Neuronal stem cell (in vitro differentiated cells): ENCODE results near the gene TEX28.

Experiments
- DNase-seq: peaks from one replicate; pipeline ENCODE4 v3.0.0-alpha.2; 2013; ENCODE audit warnings: low spot score
- H2AFZ ChIP-seq: one replicate; pipeline ENCODE4 v1.6.1; 2013; ENCODE audit warnings: mild to moderate bottlenecking, low read length, inconsistent platforms
- H2AK5ac ChIP-seq: 2 replicates; pipeline ENCODE4 v1.6.1; 2013; ENCODE audit warnings: low read depth, mild to moderate bottlenecking, inconsistent platforms, low read length, moderate library complexity, mixed read lengths
- H2BK120ac ChIP-seq: 2 replicates; pipeline ENCODE4 v1.6.1; 2013; ENCODE audit warnings: low read depth, mild to moderate bottlenecking, inconsistent platforms, low read length, moderate library complexity, mixed read lengths
- H2BK12ac ChIP-seq: one replicate; pipeline ENCODE4 v1.6.1; 2013; ENCODE audit warnings: low read length, inconsistent platforms
- H2BK15ac ChIP-seq: 2 replicates; pipeline ENCODE4 v1.6.1; 2013; ENCODE audit warnings: mild to moderate bottlenecking, low read length, inconsistent platforms, mixed read lengths
- H2BK5ac ChIP-seq: one replicate; pipeline ENCODE4 v1.6.1; 2013; ENCODE audit warnings: inconsistent platforms, mild to moderate bottlenecking, low read length, moderate library complexity
- H3K14ac ChIP-seq: one replicate; pipeline ENCODE4 v1.6.1; 2013; ENCODE audit warnings: low read length, inconsistent platforms
- H3K18ac ChIP-seq: 2 replicates; pipeline ENCODE4 v1.6.1; 2013; ENCODE audit warnings: low read length, inconsistent platforms
- H3K23ac ChIP-seq: 2 replicates; pipeline ENCODE4 v1.6.1; 2013; ENCODE audit warnings: low read depth, mild to moderate bottlenecking, mixed read lengths, low read length, inconsistent platforms; ENCODE audit not compliant: poor library complexity
- H3K27ac ChIP-seq: replicated peaks from 3 replicates; pipeline ENCODE4 v1.5.1; 2013; ENCODE audit warnings: low read length, inconsistent platforms
- H3K27me3 ChIP-seq, 3 experiments: 2 replicates each; pipeline ENCODE4 v1.6.1; 2013; ENCODE audit warnings: low read length in 3 of 3, mild to moderate bottlenecking in 2 of 3, inconsistent platforms in 1 of 3, low read depth in 1 of 3, mixed read lengths in 1 of 3, moderate library complexity in 1 of 3; ENCODE audit not compliant: control insufficient read depth in 3 of 3, insufficient read depth in 3 of 3
- H3K36me3 ChIP-seq, 2 donors: replicated peaks in 1 of 2; 2 replicates each; pipeline ENCODE4 v1.6.1; 2013; ENCODE audit warnings: low read length in 2 of 2; ENCODE audit not compliant: control insufficient read depth in 2 of 2, insufficient read depth in 2 of 2
- H3K4ac ChIP-seq: 2 replicates; pipeline ENCODE4 v1.6.1; 2013; ENCODE audit warnings: inconsistent platforms, mild to moderate bottlenecking, low read length, moderate library complexity
- H3K4me1 ChIP-seq, 2 donors: 1 replicate in 1 of 2; 2 replicates in 1 of 2; pipeline ENCODE4 v1.6.1; 2013; ENCODE audit warnings: low read length in 2 of 2, low read depth in 1 of 2; ENCODE audit not compliant: control insufficient read depth in 2 of 2, insufficient read depth in 1 of 2
- H3K4me2 ChIP-seq: one replicate; pipeline ENCODE4 v1.6.1; 2013; ENCODE audit warnings: mild to moderate bottlenecking, low read length, inconsistent platforms; ENCODE audit not compliant: insufficient read depth, poor library complexity, severe bottlenecking
- H3K4me3 ChIP-seq, 2 donors: 2 replicates each; pipeline ENCODE4 v1.5.1; 2013; ENCODE audit warnings: low read length in 2 of 2, mild to moderate bottlenecking in 2 of 2, inconsistent platforms in 1 of 2, moderate library complexity in 1 of 2
- H3K79me1 ChIP-seq: one replicate; pipeline ENCODE4 v1.6.1; 2013; ENCODE audit warnings: low read depth, mild to moderate bottlenecking, inconsistent platforms, low read length, moderate library complexity
- H3K9ac ChIP-seq: one replicate; pipeline ENCODE4 v1.6.1; 2013; ENCODE audit warnings: mild to moderate bottlenecking, low read depth, low read length, inconsistent platforms; ENCODE audit not compliant: poor library complexity
- H3K9me3 ChIP-seq, 2 donors: replicated peaks in 1 of 2; 2 replicates each; pipeline versions ENCODE3 to v1.6.1; 2013; ENCODE audit warnings: low read length in 2 of 2, mild to moderate bottlenecking in 2 of 2, inconsistent platforms in 1 of 2, low read depth in 1 of 2, mixed read lengths in 1 of 2, moderate library complexity in 1 of 2; ENCODE audit not compliant: control insufficient read depth in 2 of 2, insufficient read depth in 1 of 2
- H4K8ac ChIP-seq: one replicate; pipeline ENCODE4 v1.6.1; 2013; ENCODE audit warnings: low read depth, mild to moderate bottlenecking, inconsistent platforms, low read length, moderate library complexity
- H4K91ac ChIP-seq: one replicate; pipeline ENCODE4 v1.6.1; 2013; ENCODE audit warnings: low read length, low read depth, mild to moderate bottlenecking, inconsistent platforms; ENCODE audit not compliant: poor library complexity
- WGBS, 2 donors: extraction: QIAGEN DNeasy Blood & Tissue Kit; methylation state at CpG; one replicate each; pipeline ENCODE4 v1.1.7; 2013; ENCODE audit warnings: missing lambda C conversion rate in 2 of 2, mixed read lengths in 1 of 2; ENCODE audit not compliant: insufficient read length in 2 of 2, insufficient replicate concordance in 1 of 2; ENCODE audit errors: extremely low coverage in 2 of 2; 5-methylcytosine and 5-hydroxymethylcytosine counted together

The TEX28 gene

DNA sequence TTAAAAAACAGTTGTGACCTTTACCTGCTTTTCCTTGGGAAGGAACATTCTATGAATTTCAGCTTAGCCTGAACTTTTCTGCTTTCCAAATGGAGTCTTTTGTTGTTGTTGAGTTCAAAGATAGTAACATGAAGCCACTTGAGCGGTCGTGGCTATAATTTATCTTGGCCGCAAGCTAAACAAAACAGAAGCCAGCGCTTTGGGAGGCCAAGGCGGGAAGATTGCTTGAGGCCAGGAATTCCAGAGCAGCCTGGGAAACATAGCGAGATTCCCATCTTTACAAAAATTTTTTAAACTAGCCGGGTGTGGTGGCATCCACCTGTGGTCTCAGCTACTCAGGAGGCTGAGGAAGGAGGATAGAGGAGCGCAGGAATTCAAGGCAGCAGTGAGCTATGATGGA lies 30.6 kb upstream of the TEX28 start:
- H3K4me3 ChIP-seq: no peak overlapping the region
- H2BK120ac ChIP-seq: no peak overlapping the region
- H3K36me3 ChIP-seq: no peaks in the 10 kb centered on the region
- no peaks in the 10 kb centered on the region for H3K9me3 ChIP-seq
- no peak overlapping the region for H4K8ac ChIP-seq
- H3K4ac ChIP-seq: no peak overlapping the region
- H4K91ac ChIP-seq: no peak overlapping the region
- H3K23ac ChIP-seq: no peak overlapping the region
- no peak overlapping the region for H3K14ac ChIP-seq
- peaks cover 4 to 7% of the 10 kb centered on the region in 2 donors for H3K4me1 ChIP-seq
- no peak for DNase-seq
- no peak overlapping the region for H2BK5ac ChIP-seq
- no peak overlapping the region for H3K9ac ChIP-seq
- no peak overlapping the region for H2AK5ac ChIP-seq
- H3K4me2 ChIP-seq: no peak overlapping the region
- H2AFZ ChIP-seq: no peak overlapping the region
- H3K18ac ChIP-seq: no peak overlapping the region
- WGBS, 2 donors: no CpG with 5 or more reads among the region's 8 CpGs
- H3K27ac ChIP-seq: no peak overlapping the region
- H2BK12ac ChIP-seq: no peak overlapping the region
- no peak overlapping the region for H2BK15ac ChIP-seq
- no peaks in the 10 kb centered on the region for H3K79me1 ChIP-seq
- H3K27me3 ChIP-seq: peaks cover 0 to 76% (median 0%) of the 10 kb centered on the region in 3 experiments

DNA sequence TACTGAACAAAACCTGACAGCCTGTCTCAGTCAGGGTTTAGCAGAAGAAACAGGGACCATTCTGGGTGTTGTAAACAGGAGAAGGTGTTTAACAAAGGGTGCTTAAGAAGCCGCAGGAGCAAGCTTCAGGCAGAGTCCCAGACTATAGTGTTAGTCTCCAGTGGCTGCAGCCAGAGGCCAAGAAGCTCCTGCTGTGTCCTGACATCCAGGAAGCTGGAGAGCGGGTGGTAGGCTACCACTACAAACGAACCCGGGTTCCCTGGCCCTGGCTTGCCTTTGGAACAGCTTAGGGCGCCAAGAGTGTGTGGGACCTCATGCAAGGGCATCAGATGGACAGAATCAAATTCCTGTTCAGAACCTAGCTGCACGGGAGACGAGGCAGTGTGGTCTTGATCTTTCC lies 28.6 kb upstream of the TEX28 start:
- H4K8ac ChIP-seq: no peak overlapping the region
- no peak overlapping the region for H2AK5ac ChIP-seq
- H3K9ac ChIP-seq: no peak overlapping the region
- WGBS, 2 donors: no CpG with 5 or more reads among the region's 7 CpGs
- no peak overlapping the region for H3K18ac ChIP-seq
- no peak overlapping the region for H2BK5ac ChIP-seq
- H3K36me3 ChIP-seq: no peaks in the 10 kb centered on the region
- H2BK12ac ChIP-seq: no peak overlapping the region
- H3K4me2 ChIP-seq: no peak overlapping the region
- H3K14ac ChIP-seq: no peak overlapping the region
- no peak for DNase-seq
- no peak overlapping the region for H2BK120ac ChIP-seq
- H3K27ac ChIP-seq: no peak overlapping the region
- H3K23ac ChIP-seq: no peak overlapping the region
- no peak overlapping the region for H2BK15ac ChIP-seq
- H3K79me1 ChIP-seq: no peaks in the 10 kb centered on the region
- H4K91ac ChIP-seq: no peak overlapping the region
- H3K4me3 ChIP-seq: no peak overlapping the region
- no peaks in the 10 kb centered on the region for H3K4me1 ChIP-seq
- H3K27me3 ChIP-seq: peaks cover 0 to 67% (median 0%) of the 10 kb centered on the region in 3 experiments
- no peak overlapping the region for H3K4ac ChIP-seq
- H2AFZ ChIP-seq: no peak overlapping the region
- H3K9me3 ChIP-seq: no peaks in the 10 kb centered on the region

DNA sequence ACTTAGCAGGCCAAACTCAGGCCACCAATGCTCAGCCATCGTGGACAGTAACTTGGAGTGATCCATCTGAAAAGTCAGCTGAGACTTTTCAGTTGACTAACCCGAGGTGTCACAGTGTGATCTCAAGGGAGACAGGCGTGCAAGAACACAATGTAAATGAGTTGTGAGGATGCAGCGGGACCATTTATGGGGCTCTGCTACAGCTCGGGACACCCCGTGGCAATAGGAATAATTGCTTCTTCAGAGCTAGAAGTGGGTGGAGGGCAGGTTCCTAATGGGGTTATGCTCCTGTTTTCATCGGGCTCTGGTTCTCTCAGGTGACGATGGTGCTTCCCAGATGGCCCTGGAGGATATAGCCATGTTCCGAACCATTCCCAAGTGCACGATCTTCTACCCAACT lies 28.0 kb upstream of the TEX28 start:
- H2AFZ ChIP-seq: no peak overlapping the region
- no peak overlapping the region for H2BK15ac ChIP-seq
- no peak overlapping the region for H2BK12ac ChIP-seq
- no peak overlapping the region for H4K91ac ChIP-seq
- H3K14ac ChIP-seq: no peak overlapping the region
- H3K23ac ChIP-seq: no peak overlapping the region
- no peak overlapping the region for H2BK120ac ChIP-seq
- no peaks in the 10 kb centered on the region for H3K36me3 ChIP-seq
- no peak overlapping the region for H2AK5ac ChIP-seq
- no peak overlapping the region for H3K18ac ChIP-seq
- no peak overlapping the region for H3K4me2 ChIP-seq
- H3K9ac ChIP-seq: no peak overlapping the region
- no peak overlapping the region for H2BK5ac ChIP-seq
- peaks cover 0 to 64% (median 0%) of the 10 kb centered on the region in 3 experiments for H3K27me3 ChIP-seq
- no peak overlapping the region for H3K27ac ChIP-seq
- no peak overlapping the region for H3K4ac ChIP-seq
- DNase-seq: no peak
- no peaks in the 10 kb centered on the region for H3K9me3 ChIP-seq
- no peaks in the 10 kb centered on the region for H3K4me1 ChIP-seq
- no peak overlapping the region for H3K4me3 ChIP-seq
- WGBS, 2 donors: no CpG with 5 or more reads among the region's 10 CpGs
- no peaks in the 10 kb centered on the region for H3K79me1 ChIP-seq
- H4K8ac ChIP-seq: no peak overlapping the region

DNA sequence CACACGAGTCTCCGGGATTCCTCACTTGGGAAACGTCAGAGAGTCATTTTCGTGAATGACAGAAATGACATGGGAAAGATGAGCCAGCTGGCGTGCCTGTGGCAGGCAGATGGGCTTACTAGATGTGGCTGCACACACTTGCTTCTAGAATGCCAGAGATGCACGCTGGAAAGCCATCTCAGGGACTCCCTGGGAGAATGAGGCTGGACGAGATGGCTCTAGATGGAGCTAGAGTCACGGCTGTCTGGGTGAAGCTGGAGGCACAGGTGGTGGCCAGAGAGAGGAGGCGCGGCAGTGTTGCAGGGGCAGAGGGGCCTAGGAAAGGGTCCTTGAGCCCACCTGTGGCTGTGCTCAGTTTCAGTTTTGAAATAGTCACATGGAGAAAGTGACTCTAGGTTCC lies 26.7 kb upstream of the TEX28 start:
- Histone ChIP-seq H2BK15ac (no peak overlapping the region), H2BK5ac (no peak overlapping the region), H2BK120ac (no peak overlapping the region), H3K4me3 (no peak overlapping the region), H3K79me1 (no peaks in the 10 kb centered on the region), H3K4me2 (no peak overlapping the region), H3K36me3 (no peaks in the 10 kb centered on the region), H3K14ac (no peak overlapping the region), H3K9ac (no peak overlapping the region), H3K18ac (no peak overlapping the region), H4K91ac (no peak overlapping the region), H2BK12ac (no peak overlapping the region), H3K4me1 (no peaks in the 10 kb centered on the region), H3K27me3 (peaks cover 0 to 56% (median 0%) of the 10 kb centered on the region in 3 experiments), H3K23ac (no peak overlapping the region), H3K9me3 (no peaks in the 10 kb centered on the region), H2AFZ (no peak overlapping the region), H3K27ac (no peak overlapping the region), H2AK5ac (no peak overlapping the region), H3K4ac (no peak overlapping the region), H4K8ac (no peak overlapping the region)
- no CpG with 5 or more reads among the region's 10 CpGs for WGBS, 2 donors
- no peak for DNase-seq
